LNCaP clone FGC (cell line): ENCODE data around the gene HIF1AN.

Source experiments
- DNase-seq: peaks from one replicate; pipeline ENCODE4 v3.0.0-alpha.2; 2011; ENCODE audit warnings: low read depth
- H3K4me3 ChIP-seq: 2 replicates; pipeline ENCODE4 v1.5.1; 2011; ENCODE audit warnings: mild to moderate bottlenecking, low read depth, low read length, control low read depth
- CTCF ChIP-seq: IDR thresholded peaks from 2 replicates; pipeline ENCODE4 v1.5.1; 2012; ENCODE audit warnings: mild to moderate bottlenecking; ENCODE audit not compliant: control insufficient read depth, insufficient read depth; ENCODE audit errors: extremely low read depth

Gene HIF1AN

DNA sequence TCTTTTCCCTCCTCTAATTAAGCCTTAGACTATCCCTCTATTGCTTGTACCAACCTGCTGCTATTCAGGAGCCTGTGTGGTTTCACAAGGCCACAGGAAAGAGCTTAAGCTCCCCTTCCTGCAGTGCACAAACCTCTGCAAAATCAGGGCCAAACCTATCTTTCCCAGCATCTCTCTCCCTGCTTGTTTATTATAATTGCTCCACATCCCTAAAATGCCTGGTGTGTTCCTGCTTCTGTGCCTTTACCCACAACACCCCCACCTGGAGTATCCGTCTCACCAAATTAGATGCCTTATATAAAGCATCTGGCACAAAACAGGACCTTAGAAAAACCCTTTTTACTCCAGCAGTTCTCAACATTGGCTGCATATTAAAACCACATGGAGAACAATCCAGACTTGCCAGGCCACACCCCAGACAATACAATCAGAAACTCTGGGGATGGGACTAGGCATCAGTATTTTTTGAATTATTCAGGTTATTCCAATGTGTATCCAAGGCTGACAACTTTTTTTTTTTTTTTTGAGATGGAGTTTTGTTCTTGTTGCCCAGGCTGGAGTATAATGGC lies 32.7 kb upstream of the HIF1AN start:
- DNase-seq, result no peak
- no peak for TF ChIP-seq CTCF

DNA sequence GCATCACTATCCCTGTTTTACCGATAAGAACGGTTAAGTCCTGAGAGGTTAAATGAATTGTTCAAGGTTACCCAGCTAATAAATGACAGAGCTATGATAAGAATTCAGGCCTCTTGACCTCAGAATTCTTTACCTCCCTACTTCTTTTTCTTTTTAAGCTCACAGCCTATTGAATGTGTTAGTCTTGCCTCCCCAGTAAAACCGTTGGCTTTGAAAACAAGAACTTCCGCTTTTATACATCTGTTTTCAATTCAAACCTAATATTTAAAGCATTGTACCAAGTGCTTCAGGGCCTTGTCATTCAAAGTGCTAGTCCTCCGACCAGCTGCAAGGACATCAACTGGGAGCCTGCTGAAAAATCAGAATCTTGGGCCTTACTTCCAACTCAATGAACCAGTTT lies 31.6 kb upstream of the HIF1AN start:
- TF ChIP-seq CTCF, result no peak
- DNase-seq, result no peak
- no peak overlapping the region for H3K4me3 ChIP-seq

More for the DNA sequence above, 32.7 kb upstream of the HIF1AN start:
- no peak overlapping the region for H3K4me3 ChIP-seq

DNA sequence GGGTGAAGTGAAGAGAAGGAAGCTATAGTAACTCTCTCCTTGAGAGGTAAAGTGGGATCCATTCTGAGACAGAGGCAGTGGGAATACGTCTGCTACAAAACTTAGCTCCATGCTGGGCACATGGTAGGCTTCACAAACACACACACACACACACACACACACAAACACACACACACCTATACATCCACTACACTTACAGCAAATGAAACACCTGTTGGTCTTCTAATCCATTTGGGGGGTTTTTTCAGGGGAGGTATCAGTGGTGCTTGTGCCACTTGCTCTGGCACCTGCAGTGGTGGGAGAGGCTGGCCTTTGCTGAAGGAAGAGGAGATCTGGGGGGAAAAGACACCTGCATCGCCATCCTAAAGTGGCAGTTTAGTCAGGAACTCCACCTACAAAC lies 30.6 kb upstream of the HIF1AN start:
- no peak for DNase-seq
- no peak overlapping the region for H3K4me3 ChIP-seq
- no peak for TF ChIP-seq CTCF

GRCh38 chr10:100506596-100507356 lies 29.0 kb upstream of the HIF1AN start:
- no peak overlapping the region for H3K4me3 ChIP-seq
- DNase-seq, result no peak
- TF ChIP-seq CTCF, result no peak

- H3K4me3 ChIP-seq, result no peak overlapping the region
- no peak for DNase-seq
- TF ChIP-seq CTCF, result no peak
Observed at GRCh38 chr10:100507357-100507732, 28.4 kb upstream of the HIF1AN start.

DNA sequence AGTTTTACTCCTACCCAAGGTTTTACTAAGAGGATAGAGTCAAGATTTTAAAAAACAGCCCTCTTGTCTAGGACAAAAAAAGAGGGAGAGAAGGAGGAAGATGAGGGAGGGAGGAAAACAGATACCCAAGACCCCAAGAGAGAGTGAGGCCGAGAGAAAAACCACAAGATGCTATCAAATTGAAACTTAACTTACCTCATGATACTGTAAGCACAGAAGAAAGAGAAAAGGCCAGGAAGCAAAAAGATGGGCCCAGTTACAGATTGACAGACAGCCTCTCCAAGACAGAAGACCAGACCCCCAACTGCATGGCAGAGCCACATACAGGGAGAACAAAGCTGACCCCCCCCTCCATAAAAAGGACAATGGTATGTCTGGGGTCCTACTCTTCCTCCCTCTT lies 27.5 kb upstream of the HIF1AN start:
- no peak for DNase-seq
- no peak overlapping the region for H3K4me3 ChIP-seq
- no peak for TF ChIP-seq CTCF

DNA sequence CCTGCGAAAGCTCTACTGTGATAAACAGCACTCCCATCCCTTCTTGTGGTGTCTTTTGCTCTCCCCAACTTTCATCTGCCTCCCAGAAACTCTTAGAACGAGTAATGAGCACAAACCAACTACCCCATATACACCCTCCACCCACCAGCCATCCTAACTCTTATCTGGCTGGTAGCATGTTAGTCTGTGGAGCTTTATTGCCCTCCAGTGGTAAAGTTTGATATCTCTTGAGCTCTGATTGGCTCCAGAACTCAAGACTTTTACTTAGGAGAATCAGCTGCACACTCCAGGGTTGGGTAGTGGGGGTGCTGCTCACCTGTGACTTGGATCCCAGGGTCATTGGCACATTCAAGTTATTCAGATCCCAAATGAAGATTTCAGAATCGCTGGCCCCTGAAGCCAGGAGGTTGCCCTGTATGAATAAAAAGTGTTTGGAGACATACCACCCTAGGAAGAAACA lies 27.0 kb upstream of the HIF1AN start:
- no peak overlapping the region for H3K4me3 ChIP-seq
- DNase-seq, result no peak
- TF ChIP-seq CTCF, result peak; percentile 46
